ENCODE measurements around the gene DYNLT4.

- TF ChIP-seq POLR2A (IDR thresholded peaks at IDR 0.05) (no peak), CTCF (IDR thresholded peaks at IDR 0.05) (no peak), POLR2AphosphoS5 (IDR thresholded peaks at IDR 0.05) (no peak)
Measured at GRCh38 chr1:44842486-44842861, 35.3 kb upstream of the DYNLT4 start.
